NCI-H2029 treated with DMSO at 0.1 percent for 48 hours (cell line): Measurements from ENCODE around the gene CPNE2.
"Not testable (repeated sequence)": the region's sequence is repeated elsewhere in the genome, so short reads cannot be mapped to it uniquely, and the experiment has no call there.

ENCODE experiments used
- DNase-seq: peaks from one replicate; lab custom pipeline; 2025; lab: John Stamatoyannopoulos, UW

The CPNE2 gene

DNA sequence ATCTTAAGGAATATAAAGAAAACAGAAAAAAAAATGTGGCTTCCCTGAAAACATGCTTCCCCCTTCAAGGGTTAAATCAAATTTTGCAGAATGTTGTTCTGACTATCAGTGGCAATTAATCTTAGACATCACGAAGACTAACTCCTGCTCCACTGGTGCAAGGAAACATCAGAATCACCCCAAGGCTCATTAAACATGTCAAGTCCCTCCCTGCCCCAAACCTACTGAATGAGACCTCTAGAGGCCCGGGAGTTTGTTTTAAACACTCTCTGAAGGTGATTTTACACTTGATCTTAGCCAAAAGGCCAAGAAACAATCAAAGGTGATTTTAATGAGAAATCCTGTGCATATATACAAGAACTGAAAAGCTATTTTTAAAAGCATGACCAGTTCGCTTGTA, 75.2 kb downstream of the CPNE2 start:
- DNase-seq, result no peak

DNA sequence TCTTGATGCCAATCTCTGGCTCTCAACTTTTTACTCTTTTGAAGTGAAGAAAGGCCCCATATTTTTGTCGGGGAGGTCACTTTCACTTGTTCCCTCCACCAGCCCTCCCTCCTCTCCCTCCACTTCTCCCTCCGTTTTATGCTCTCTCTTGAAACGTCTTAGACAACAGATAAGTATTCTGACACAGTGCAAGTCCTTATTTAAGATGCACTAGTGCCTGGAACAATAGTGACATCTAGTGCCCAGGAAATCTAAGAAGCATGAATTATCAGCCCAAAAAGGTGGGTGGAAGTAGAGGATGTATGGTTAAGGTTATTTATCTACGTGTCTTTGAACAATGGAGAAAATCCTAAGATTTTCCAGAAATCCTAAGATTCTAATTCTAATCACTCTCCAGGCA, 75.6 kb downstream of the CPNE2 start:
- DNase-seq, result no peak

DNA sequence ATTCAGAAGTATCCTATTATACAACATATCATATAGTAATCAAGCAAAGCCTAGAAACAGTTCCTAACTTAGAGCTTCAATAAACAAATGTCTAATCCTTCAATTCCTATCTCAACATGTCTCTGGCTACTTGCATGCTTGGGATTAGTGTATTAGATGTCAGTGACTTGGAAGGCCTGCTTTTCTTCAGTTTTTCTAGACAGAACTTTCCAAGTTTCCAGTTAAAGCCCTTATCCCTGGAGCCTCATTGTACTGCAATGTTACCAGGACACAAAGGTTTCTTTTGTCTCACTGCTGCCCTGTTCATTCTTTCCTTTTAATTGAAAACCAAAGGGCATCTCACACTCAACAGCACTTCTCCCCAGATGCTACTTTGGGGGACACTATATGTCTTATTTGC, 76.9 kb downstream of the CPNE2 start:
- no peak for DNase-seq

DNA sequence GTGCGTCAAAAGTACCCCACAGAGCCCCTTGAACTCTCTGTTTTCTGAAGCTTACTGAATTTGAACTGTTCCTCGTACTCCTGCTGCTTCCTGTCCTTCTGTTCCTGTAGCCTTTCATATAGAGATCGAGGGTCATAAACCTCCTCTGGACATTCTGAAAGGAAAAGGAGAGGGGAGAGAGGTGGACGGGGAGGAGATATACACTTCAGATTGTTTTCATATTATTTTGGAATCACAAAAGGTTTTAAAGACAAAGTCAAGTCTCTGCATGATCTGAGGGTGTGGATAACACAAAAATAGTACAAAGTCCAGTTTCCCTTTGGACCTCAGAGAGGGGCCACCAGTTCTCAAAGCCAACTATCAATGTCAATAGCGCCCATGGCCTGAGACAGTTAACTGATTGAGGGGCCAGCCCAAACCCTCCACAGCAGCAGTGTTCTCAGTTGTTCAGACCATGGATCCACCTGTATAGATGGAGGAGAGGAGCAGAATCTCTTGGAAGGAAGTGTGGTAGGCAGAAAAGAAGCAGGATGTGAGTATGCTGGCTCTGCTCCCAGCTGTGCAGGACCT, 80.4 kb downstream of the CPNE2 start:
- no peak for DNase-seq

DNA sequence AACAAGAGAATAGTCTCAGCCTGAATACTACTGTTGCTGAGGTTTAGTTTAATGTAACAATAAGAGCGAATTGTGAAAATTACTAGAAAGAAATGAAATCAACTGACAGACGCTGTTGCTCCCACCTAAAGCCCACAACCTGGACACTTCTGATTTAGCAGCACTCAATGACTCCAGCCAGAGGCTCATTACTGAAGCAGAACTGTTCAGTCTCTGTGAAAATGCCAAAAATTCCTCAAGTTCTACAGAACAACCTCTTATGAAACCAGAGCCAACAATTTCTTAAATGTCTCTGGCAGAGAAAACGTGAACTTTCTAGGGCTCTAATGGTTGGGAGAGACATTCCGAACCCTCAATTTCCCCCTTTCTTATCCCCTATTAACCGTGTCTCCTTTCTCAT, 83.5 kb downstream of the CPNE2 start:
- no peak for DNase-seq

DNA sequence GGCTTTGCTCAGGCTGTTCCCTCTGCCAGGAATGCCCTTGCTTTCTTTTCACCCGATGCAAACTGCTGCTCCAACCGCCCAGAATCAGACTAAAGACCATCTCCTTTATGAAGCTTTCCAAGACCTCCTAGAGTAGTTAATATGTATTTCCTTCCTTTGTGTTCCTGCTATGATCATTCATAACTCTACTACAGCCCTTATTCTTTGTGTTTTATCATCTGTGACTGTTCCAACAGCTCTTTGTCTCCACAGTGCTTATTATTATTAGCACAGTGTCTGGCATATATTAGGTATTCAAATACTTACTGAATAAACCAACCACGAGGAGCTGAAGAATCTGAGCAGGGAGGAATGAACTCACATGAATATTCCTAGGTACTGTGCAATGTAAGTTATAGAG, 85.8 kb downstream of the CPNE2 start:
- no peak for DNase-seq

DNA sequence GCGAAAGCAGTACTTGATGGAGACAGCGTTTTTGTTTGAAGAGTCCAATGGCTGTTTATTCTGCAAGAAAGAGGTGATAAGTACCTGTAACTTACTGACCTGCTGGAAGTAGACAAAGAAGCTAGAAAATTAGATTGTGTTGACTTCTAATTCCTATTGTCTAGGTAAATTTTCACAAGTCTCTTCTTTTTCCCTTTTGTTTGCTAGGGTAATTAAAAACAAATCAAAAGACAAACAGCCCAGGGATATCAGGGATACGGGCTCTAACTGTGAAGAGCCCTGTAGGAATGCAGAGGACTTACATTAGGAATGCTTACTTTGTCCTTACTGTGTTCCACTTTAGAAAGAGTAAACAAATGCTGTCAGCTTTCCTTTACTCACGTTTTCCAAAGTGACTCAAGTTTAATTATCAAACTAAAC, 86.4 kb downstream of the CPNE2 start:
- DNase-seq, result no peak

DNA sequence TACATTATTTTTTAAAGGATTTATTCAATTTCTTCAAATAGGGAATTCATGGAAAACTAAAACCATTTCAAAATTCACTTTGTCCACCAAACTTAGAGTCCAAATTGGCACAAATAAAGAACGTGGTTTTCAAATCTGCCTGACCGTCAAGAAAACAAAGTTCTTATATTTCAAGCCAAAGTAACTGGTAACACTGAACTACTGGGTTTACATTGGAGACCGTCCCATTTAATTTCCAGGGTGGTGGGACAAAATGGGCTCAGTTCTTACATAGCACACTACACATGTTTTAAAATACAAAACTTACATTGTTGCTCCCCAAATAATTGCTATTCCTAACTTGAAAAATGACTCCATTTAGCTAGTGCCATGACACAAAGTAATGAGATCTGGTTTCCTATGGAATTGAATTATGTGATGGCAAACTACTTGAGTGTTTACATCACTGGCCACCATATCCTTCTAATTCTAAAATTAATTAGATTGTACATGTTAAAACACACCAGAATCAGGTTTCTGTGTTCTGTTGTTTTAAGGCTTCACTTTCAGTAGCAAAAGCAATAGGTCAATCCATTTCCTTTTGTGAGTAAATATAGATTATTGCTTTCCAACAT, 86.9 kb downstream of the CPNE2 start:
- DNase-seq, result no peak

DNA sequence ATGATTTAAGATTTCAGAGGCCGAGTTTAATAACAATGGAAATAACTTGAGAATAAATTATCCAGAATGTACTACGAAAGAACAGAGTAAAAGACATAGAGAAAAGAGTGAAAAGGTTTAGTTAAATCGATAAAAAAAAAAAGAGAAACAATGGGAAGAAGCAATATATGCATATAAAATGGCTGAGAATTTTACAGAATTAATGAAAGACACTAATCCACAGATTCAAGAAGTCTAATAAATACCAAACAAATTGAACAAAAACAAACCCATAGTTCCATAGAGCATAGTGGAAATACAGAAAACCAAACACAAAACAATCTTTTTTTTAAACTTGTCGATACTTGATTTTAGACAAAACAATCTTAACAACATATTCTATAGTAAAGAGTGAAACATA, 91.7 kb downstream of the CPNE2 start:
- DNase-seq, result no peak

DNA sequence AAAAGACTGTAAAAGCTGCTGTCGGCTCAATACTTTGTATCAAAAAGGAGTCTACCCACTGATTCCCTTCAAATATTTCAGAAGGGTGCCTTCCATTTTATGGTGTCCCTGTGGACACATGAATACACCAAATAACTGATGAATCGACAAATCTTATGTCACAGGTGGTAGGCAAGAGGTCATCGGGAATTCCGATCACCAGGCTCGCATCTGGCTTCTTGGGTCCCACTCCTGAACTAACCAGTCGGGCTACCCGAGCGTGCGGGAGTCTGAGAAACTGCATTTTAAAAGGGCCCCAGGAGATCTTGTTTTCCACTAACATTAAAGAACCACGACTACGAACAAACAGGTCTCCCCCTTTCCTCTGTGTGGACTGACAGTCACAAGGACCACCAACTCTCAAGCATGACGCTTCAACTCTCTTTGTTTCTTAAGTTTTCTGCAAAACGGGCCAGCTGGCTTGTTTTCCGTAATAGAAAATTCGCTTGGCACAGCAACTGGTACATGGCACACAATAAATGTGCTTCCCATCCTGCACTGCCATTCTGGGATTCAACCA, 92.6 kb downstream of the CPNE2 start:
- no peak for DNase-seq

DNA sequence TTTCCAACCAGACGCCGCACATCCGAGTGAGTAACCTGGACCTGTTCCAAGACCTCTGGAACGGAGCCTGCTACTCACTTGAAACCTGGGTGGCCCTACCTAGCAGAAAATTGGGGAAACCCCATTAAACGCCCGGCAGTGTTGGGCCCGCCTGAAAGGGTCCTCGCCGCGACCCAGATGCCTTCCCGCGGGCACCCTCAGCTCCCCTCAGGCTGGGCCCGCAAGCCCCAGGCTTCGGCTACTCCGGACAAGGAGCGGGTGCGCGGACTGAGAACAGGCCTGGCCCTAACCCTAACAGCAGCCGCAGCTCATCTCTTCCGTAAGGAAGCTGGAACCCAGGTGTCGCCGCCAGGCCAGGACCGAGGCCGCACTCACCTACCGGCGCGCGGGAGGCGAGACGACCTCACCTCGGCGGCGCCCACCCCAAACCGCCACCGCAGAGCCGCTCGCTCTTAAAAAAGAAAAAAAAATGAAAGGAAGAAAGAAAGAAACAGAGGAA, 93.1 kb downstream of the CPNE2 start:
- no peak for DNase-seq

DNA sequence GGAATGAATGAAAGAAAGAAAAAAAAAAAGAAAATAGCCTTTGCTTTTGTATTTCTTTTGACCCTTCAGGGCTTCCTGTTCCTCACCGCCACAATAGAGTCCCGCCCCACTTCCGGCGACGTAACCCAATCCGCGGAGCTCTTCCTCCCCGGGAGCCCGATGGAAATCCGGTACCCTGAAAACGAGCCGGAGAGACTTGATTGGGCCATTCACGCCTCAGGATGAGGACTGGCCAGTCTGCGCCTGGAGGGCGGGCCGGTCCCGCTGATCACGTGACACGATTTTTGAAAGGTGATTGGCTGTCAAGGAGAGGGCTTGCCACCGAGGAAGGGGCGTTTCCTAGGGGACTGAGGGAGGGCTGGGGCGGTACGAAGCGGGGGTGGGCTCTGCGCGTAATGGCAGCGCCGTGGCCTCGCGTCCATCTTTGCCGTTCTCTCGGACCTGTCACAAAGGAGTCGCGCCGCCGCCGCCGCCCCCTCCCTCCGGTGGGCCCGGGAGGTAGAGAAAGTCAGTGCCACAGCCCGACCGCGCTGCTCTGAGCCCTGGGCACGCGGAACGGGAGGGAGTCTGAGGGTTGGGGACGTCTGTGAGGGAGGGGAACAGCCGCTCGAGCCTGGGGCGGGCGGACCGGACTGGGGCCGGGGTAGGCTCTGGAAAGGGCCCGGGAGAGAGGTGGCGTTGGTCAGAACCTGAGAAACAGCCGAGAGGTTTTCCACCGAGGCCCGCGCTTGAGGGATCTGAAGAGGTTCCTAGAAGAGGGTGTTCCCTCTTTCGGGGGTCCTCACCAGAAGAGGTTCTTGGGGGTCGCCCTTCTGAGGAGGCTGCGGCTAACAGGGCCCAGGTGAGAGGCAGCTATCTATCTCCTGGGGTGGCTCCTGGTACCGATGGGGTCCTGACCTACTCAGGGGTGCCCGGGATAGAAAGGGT, 93.8 kb downstream of the CPNE2 start, which contains the start of the genes PSME3IP1 and RSPRY1:
TSS of gene PSME3IP1 (minus strand) at position 95 of the 927 bp plus-strand sequence. CDS start 12,185 bp downstream, outside the sequence.
TSS of gene RSPRY1 (plus strand) at position 385 of the 927 bp plus-strand sequence. CDS start 18,330 bp downstream, outside the sequence.
- DNase-seq, result peak; percentile 64

DNA sequence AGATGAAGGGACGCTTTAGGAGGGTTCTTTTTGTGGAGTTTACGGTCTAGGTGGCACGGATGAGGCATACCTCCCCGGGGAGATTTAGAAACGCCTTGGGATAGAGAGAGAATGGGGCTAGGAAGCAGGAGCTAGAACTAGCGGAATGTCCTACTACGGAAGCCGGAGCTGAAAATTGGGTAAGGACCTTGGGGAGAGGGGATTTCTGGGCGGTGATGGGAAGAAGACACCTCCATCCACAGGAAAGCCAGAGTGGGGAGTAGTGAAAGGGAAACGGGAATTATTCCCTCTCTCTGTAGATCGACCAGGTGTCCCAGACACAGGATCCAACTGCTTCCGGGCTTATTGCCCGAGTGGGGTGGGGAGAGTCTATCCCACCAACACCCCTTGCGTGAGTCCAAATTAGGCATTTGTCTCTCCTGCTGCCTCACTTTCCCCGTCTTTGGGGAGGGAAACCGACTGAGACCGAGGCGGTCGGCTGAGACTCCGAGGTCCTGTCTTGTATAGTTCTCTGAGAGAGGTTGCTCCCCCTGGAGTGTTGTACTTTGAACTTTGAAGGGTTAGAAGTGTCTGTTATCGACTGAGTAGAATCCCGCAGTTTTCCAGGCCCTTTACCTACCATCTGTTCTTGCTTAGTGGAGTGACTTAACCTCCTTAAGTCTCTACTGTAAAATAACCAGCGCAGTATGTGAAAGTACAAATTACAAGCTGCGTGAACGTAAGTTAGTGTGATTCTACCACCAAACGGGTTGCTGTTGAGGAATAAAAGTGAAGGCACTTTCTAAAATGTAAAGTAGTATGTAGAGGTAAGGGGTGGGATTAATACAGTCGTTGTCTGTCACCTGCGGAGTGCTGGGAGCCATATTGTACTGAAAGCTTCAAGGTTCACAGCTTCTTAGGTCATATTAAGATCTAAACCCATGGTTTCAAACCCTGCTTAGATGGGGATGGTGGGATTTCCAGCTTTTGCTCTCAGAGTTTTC, 94.8 kb downstream of the CPNE2 start:
- DNase-seq, result no peak

DNA sequence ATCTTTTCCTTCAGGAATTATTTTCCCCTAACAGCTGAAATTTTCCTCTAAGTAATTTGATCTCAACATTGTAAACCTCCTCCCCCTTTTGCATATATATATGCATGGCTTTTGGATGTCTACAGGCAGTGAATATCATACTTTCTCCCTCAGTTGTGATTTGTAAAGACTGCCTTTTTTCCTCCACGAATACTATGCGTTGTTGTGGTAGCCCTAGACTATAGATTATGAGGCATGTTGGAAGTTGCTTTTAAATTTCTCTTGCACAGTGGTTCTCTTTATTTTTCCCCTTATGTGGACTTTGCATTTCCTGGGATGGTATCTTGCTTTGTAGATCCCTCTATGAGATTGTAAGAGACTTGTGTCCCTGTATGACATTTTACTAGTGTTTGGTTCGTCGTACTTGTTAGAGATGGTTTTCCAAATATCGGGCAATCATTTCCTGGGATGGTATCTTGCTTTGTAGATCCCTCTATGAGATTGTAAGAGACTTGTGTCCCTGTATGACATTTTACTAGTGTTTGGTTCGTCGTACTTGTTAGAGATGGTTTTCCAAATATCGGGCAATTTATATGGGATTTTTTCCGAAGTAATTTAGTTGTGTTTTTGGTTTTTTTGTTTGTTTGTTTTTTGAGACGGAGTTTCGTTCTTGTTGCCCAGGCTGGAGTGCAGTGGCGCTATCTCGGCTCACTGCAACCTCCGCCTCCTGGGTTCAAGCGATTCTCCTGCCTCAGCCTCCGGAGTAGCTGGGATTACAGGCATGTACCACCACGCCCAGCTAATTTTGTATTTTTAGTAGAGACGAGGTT, 95.7 kb downstream of the CPNE2 start:
- not testable (repeated sequence) for DNase-seq

DNA sequence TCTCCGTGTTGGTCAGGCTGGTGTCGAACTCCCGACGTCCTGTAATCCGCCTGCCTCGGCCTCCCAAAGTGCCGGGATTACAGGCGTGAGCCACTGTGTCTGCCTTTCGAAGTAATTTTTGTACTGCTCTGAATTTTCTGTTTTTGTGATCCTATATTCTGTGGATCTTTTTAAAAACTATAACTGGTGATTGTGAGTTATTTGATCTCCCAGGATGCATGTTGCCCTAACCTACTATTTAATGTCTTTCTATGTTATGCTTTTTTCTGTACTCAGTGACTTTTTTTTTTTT, 96.3 kb downstream of the CPNE2 start:
- DNase-seq, result no peak

DNA sequence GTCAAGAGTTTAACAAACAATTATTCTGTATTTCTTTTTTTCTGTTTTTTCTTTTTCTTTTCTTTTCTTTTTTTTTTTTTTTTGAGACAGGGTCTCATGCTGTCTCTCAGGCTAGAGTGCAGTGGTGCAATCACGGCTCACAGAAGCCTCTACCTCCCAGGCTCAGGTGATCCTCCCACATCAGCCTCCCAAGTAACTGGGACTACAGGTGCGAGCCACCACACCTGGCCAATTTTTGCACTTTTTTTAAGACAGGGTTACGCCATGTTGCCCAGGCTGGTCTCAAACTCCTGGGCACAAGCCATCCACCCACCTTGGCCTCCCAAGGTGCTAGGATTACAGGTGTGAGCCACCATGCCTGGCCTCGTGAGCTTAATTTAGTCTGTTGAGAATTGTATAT, 97.1 kb downstream of the CPNE2 start:
- not testable (repeated sequence) for DNase-seq

DNA sequence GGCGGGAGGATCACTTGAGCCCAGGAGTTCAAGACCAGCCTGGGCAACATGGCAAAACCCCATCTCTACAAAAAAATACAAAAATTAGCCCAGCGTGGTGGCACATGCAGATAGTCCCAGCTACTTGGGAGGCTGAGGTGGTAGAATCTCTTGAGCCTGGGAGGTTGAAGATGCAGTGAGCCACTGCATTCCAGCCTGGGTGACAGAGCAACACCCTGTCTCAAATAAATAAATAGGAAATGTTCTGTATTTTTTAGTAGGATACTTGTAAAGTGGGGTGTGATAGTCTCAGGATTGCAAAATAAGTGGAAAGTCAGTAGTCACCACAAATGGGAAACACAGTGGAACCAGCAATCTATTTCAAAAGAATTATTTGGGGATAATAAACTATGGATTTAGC, 97.8 kb downstream of the CPNE2 start:
- no peak for DNase-seq

DNA sequence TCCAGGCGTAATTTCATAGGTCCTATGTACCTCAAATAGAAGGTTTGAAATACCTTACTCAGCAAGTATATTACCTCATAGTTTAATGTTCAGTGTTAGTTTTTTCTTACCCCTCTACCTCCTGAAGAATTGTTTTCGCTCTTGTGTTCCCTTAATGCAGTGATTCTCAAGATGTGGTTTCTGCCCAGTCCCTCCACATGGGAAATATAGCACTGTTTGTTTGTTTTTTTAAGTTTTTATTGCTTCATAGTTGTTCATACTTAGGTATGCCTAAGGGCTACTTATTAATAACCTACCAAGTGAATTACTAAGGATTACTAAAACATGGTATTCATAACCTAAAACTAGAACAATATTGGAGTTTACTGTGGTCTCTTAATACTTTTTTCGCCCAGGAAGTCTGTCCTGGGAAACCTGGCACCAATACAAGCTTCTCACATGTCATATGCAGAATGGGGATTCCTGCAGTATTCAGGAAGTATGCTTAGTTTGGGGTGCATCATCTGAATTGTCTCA, 98.7 kb downstream of the CPNE2 start:
- DNase-seq, result no peak

DNA sequence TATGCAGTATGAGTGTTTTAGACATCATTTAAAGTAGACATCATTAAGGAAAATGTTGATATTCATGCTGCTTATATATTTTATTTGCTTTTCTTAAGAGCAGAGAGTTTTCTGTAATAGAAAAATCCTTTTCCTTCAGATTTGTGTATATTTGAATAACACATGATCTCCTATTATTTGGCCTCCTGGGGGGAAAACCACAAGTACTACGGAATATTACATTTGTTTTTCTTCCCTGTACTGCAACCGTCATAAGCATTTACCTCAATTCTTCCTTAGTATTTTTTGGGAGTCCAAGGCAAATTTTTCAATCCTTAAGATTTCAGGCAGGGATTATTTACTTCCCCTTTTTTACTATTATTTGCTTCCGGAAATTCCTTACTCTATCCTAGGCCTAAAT, 99.8 kb downstream of the CPNE2 start:
- no peak for DNase-seq
